NCI-H2227 (cell line): ENCODE measurements around the gene NEK7.
A peak's percentile ranks its signal among the peaks of the same experiment; 100 is the strongest.
"Not testable (repeated sequence)": the region's sequence is repeated elsewhere in the genome, so short reads cannot be mapped to it uniquely, and the experiment has no call there.

Source experiments
- DNase-seq: peaks from one replicate; lab custom pipeline; 2025; ENCODE audit not compliant: unreplicated experiment; lab: John Stamatoyannopoulos, UW

The NEK7 gene

DNA sequence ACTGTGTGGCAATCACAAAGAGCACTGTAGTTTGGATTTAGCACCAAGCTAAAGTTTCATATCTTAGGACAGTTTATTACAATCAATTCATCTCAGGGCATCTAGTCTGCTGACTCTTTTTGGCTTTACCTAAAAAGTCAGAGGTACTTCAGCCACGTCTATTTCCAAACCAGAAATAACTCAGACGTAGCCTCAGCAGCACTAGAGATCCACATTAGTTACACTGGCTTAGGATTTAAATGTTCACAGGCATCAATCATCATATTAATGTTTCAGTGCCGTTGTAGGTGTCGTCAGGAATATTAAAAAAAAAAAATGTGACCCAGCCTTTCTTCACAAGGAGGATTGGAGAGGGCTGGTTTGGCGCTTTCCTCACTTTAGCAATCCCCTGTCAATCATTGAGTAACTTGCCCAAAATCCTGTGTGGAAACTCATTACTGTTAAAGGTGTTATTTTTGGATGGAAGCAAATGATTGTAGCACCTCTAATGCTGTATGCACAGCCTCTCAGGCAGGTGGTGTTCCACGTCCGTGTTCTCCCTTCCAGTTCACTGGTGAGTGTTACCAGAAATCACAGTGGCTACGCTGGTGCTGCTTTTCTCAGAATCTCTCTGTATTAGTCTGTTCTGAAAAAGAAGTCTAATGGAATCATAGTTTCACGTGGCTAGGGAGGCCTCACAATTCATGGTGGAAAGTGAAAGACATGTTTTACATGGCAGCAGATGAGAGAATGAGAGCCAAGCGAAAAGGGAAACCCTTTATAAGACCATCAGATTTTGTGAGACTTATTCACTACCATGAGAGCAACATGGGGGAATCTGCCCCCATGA, 45.4 kb downstream of the NEK7 start:
- DNase-seq, result no peak

DNA sequence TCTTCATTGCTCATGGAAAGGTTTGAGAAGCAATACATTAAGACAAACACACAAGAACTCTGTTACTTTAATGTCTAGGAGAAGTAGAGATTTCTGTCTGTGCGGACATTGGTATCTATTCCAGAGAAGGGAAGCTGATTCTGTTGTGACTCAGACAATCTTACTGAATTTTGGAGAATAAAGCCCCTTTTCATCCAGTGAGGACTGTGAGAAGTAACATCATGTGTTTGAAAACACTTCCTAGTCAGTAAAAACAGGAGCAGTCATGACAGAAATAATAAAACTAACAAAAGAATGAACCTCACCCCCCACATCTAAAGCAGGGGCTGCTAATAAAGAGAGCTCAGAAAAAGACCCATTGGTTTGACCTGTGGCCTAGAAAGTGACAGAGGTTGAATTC, 46.6 kb downstream of the NEK7 start:
- no peak for DNase-seq

DNA sequence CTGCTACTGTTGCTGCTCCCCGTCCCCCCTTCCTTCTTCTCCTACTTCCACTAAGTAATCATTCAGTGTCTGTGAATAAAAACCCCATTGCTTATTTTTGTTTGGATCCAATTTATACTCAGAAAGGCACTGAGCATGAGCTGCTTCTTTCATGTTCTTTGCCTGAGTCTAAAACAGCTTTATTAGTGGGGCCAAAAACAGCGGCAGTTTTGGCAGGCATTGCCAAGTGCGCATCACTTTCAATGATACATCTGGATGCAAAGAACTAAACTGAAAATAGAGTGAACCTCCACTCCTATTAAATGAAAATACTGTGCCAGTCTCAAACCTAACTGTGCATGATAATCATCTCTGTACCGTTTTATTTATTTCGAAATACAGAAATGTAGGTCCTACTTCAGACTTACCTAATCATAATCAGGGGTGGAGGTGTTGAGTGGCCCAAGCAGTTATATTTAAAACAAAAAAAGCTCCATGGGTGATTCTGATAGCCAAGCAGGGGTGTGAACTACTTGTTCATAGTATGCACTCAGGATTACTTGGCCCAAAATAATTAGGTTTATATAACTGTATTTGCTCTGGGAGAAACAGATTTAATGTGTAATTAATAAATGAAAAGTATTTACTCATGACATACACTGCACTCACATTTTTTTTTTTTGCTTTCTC, 48.4 kb downstream of the NEK7 start:
- DNase-seq, result no peak

- DNase-seq, result no peak
These were observed 49.5 kb downstream of the NEK7 start for GRCh38 chr1:198206292-198206691.

GRCh38 chr1:198211696-198212095, 54.9 kb downstream of the NEK7 start:
- DNase-seq, result no peak

GRCh38 chr1:198212126-198212525, 55.3 kb downstream of the NEK7 start:
- no peak for DNase-seq

GRCh38 chr1:198212675-198213074, 55.9 kb downstream of the NEK7 start:
- DNase-seq, result no peak

- DNase-seq, result no peak
These were observed 58.1 kb downstream of the NEK7 start for GRCh38 chr1:198214924-198215323.

- no peak for DNase-seq
These were observed 63.6 kb downstream of the NEK7 start for GRCh38 chr1:198220428-198220827.

- DNase-seq, result not testable (repeated sequence)
These were observed 70.2 kb downstream of the NEK7 start for GRCh38 chr1:198227010-198227409.

DNA sequence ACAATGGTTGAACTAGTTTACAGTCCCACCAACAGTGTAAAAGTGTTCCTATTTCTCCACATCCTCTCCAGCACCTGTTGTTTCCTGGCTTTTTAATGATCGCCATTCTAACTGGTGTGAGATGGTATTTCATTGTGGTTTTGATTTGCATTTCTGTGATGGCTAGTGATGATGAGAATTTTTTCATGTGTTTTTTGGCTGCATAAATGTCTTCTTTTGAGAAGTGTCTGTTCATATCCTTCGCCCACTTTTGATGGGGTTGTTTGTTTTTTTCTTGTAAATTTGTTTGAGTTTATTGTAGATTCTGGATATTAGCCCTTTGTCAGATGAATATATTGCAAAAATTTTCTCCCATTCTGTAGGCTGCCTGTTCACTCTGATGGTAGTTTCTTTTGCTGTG, 70.7 kb downstream of the NEK7 start:
- DNase-seq, result not testable (repeated sequence)

DNA sequence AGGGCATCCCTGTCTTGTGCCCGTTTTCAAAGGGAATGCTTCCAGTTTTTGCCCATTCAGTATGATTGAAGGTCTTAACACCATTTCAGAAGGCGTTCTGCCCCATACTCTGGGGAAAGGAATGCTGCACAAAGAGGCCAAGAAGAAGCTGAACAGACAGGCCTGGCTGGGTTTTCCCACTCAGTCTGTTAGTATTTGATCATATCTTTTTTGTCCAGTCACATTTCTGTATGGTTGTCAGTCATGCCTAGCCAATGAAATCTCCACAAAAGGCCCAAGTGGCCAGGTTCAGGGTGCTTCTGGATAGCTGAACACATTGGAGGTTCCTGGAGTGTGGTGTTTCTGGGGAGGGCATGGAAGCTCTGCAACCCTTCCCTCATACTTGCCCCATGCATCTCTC, 72.1 kb downstream of the NEK7 start:
- no peak for DNase-seq

DNA sequence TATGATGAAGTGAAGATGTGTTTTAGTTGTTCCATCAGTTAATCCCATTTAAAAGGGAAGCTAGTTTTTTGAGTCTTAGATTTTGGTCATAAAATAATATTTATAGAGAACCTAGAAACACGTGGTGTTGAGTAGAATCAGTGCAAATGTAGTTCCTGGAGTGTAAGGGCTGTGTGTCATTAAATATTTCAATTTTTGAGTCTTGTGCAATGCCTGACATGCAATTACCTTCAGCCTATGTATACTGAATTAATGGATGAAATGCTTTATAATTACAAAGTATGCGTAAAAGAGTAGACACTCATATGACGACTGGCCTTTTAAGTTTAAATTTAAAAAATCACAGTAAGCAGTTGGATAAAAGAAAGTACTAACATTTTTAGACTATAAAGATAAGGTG, 75.0 kb downstream of the NEK7 start:
- DNase-seq, result no peak

DNA sequence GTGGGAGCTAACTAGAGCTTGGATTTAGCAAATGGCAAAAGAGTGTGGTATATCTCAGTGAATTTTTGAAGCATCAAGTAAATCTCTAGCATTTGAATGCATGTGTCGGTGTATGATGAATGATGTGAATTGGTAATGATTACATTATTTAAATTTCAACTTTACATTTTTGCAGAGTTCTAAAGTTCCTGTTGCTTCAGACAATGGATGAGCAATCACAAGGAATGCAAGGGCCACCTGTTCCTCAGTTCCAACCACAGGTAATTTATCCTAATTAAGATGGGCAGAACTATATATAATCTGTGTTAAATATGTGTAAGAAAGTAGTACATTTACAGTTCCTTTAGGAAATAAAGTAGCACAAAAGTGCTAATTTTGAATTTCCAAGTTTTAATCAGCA, 75.6 kb downstream of the NEK7 start:
- no peak for DNase-seq

DNA sequence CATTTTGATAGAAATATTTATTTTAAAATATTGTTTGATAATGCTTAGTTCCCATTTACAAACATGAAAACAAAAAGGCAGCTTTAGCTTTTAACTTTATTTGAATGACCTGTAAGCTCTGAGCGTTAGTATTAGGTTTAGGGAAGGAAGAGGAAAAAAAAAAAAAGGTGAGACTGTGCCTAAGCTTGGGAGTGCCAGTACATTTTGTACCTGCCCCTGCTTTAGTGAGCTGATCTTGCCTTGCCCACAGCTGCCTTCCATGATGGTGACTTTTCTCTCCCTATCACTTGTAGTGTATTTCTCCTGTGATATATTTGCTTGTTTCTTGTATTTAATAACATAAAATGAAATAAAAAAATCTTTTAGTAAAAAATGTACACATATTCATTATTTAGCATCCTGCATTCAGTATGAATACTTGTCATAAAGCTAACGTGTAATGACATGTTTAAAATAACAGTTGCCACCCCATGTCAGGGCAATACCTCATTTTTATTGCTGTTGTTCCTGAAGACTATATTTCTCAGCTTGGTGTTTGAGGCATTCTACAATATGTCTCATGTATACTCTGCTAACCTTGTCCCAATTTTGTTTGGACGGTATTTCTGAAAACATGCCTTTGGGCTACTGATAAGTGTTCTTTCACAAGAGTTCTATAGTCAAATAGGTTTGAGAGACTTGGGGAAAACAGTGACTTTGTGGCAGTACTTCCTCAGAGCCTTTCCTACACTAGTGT, 76.3 kb downstream of the NEK7 start:
- no peak for DNase-seq

- DNase-seq, result peak; percentile 44
These were observed 77.9 kb downstream of the NEK7 start for GRCh38 chr1:198234520-198235251.

- DNase-seq, result no peak
These were observed 81.3 kb downstream of the NEK7 start for GRCh38 chr1:198238121-198238520.

- no peak for DNase-seq
These were observed 84.8 kb downstream of the NEK7 start for GRCh38 chr1:198241553-198241952.

GRCh38 chr1:198244772-198245171, 88.0 kb downstream of the NEK7 start:
- DNase-seq, result no peak

- no peak for DNase-seq
These were observed 88.6 kb downstream of the NEK7 start for GRCh38 chr1:198245379-198245778.

- no peak for DNase-seq
These were observed 89.5 kb downstream of the NEK7 start for GRCh38 chr1:198246337-198246736.
